Esophagus mucosa (tissue), 1 donor: Measurements from ENCODE around the gene TGFB1. TPM values are rescaled to one million over a fixed set of nuclear protein-coding genes. Genes with fewer than 3 reads are reported as not detected.
"Not testable (repeated sequence)": the region's sequence is repeated elsewhere in the genome, so short reads cannot be mapped to it uniquely, and the experiment has no call there.

Experiments
- ATAC-seq: fragments of 200-7000 bp; cut with Tn5 transposase; one replicate; pipeline ENCODE4 v1.9.1; 2020
- total RNA-seq: library from RNA; stranded (reverse); gene quantifications from one replicate; pipeline ENCODE4 v1.2.4, GENCODE V29; 2023
- donor health status: DM: yes; HTN: yes; CAD: no.

TGFB1 gene
- total RNA-seq = 53.8 TPM

DNA sequence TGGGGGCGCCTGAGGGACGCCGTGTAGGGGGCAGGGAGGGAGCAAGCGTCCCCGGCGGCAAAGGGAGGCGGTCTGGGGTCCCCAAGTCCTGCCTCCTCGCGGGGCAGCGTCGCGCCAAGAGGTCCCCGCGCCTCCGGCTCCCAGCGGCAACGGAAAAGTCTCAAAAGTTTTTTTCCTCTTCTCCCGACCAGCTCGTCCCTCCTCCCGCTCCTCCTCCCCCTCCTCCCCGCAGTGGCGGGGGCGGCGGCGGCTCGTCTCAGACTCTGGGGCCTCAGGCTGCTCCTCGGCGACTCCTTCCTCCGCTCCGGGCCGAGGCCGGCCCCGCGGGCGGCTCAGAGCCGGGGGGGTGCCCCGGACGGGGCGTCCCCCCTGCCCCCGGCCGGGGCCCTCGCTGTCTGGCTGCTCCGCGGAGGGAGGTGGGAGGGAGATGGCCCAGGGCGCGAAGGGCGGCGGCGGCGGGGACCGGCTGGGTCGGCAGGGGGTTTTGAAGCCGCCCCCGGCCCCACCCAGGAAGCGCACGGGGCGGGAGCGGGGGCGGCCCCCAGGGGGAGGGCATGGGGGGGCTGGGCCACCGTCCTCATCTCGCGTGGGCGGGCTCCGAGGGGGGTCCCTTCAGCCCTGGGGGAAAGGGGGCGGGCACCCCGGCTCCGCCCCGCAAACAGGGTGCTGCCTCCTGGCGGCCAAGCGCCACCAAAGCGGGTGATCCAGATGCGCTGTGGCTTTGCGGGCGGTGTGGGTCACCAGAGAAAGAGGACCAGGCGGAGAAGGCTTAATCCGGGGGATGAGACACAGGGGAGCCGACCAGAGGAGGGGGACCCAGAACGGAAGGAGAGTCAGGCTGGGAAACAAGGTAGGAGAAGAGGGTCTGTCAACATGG is at the start of gene TGFB1:
Gene TGFB1 (minus strand): TSS at position 457 of the 877 bp plus-strand sequence. CDS start 878 bp downstream, outside the sequence.
- ATAC-seq = peak; percentile 76

DNA sequence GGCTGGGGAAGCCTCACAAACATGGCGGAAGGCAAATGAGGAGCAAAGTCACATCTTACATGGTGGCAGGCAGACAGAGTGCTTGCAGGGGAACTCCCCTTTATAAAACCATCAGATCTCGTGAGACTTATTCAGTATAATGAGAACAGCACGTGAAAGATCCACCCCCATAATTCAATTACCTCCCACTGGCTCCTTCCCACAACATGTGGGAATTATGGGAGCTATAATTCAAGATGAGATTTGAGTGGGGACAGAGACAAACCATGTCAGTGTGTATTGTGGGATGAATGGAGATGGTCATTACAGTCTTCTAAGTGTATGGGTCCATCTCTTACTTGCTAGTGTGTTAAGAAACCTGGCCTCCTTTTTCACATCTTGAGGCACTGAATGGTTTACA is 48.3 kb upstream of the TGFB1 start:
- no peak for ATAC-seq

DNA sequence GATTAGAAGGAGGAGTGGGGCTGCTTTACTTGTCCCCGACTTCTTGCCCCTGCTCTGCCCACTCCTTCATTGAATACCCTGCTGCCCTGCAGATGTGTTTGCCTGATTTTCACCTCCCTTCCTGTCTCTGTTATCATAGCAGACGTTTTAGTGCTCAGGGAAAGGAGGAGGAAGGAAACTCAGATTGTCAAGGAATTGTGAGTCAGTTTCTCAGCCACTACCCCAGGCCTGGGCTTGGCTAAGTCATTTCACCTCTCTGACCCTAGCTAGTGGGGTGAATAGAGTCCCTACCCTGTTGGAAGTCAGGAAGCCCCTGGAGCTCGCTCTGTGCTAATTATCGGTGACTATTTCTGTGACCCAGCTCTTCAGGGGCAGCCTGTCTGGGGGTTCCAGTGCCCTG is 47.8 kb upstream of the TGFB1 start:
- peak; percentile 2 for ATAC-seq

DNA sequence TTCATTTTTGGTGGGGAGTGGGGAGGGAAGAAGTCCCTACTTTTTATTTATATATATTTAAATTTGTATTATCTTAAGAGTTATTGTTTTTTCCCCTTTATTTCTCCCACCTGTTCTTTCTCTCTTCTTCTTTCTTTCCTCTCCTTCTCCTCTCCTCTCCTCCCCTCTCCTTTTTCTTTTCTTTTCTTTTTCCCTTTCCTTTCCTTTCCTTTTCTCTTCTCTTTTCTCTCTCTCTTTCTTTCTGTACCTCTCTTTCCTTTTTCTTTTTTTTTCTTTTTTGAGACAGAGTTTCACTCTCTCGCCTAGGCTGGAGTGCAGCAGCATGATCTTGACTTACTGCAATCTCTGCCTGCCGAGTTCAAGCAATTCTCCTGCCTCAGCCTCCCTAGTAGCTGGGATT is 45.8 kb upstream of the TGFB1 start:
- no peak for ATAC-seq

DNA sequence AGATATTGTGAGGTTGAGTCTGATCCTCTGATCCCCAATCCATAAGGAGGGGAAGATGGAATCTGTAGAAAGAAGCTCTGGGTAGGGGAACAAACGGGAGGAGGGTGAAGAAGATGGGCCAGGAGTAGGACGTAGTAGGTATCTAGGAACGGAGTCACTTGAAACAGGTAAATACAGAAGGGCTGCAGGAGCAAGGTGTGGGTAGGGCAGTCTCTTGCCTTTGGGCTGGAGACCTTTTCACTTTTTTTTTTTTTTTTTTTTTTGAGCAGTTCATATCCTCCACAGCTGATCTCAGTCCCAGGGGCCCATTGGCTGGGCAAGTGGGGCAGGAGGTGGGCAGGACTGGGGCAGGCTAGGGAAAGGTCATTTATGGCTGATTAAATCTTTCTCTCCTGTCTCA is 45.4 kb upstream of the TGFB1 start:
- ATAC-seq = peak; percentile 1

- ATAC-seq = no peak
Observed at GRCh38 chr19:41398598-41398997, 44.9 kb upstream of the TGFB1 start.

DNA sequence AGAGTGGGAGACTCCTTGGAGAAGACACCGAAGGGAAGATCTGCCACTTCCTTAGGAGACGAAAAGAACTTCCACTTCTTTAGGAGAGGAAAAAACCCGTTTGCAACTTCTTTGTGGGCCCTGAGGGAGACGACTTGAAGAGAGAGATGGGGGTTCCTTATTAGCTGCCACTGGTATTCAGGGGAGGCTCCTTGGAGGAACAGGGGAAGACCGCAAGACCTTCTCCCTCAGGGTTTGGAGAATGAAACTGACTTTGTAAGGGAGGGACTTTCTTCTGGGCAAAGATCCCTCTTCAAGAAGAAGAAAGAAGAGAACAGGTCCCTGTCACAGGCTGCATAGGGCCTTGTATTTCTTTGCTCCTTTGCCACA is 44.3 kb upstream of the TGFB1 start:
- no peak for ATAC-seq

DNA sequence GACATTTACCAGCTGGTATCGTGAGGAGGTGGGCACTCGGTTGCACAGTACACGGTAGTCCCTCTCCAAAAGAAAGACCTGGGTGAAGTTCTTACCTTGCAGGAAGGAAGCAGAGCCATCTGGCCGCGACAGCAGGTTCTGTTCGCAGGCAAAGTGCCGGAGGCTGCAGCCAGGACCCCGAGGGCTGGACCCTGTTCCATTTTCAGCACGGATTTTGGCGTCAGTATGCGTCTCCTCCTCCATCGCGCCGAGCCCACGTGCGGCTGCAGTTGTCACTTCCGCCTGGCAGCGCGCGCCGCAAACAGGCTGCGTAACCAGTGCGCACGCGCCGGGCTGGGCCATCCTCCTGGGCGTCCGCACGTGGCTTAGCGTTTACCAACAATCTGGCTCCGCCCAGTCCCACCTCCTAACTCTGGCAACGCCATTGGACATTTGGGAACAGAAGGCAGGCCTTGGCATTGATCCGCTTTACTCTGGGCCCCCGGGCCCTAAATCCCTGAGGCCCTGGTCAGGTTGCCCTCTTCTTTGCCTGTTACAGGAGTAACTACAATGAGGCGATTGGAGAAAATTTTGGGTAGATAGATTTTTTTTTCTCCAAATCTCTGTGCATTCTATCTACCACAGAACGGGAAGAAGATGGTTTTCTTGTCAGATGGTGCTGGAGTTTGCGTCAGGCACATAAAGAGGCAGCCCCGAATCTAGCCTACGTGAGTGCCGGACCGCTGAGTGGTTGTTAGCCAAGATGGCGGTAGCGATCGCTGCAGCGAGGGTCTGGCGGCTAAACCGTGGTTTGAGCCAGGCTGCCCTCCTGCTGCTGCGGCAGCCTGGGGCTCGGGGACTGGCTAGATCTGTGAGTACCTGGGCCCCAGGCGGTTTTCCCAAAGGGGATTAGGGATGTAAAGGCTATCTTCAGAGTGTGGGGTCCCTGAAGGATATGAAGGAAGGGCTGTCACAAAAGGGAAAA is 43.6 kb upstream of the TGFB1 start, which contains the start of the genes BCKDHA and EXOSC5:
Gene BCKDHA (plus strand): TSS at position 733 of the 964 bp plus-strand sequence. CDS start 10 bp downstream, at position 743.
Gene EXOSC5 (minus strand): TSS at position 274 of the 964 bp plus-strand sequence. CDS start 31 bp downstream, at position 243.
- ATAC-seq = peak; percentile 97

GRCh38 chr19:41395355-41395754 is 41.6 kb upstream of the TGFB1 start:
- ATAC-seq = no peak

GRCh38 chr19:41392775-41393174 is 39.1 kb upstream of the TGFB1 start:
- no peak for ATAC-seq

DNA sequence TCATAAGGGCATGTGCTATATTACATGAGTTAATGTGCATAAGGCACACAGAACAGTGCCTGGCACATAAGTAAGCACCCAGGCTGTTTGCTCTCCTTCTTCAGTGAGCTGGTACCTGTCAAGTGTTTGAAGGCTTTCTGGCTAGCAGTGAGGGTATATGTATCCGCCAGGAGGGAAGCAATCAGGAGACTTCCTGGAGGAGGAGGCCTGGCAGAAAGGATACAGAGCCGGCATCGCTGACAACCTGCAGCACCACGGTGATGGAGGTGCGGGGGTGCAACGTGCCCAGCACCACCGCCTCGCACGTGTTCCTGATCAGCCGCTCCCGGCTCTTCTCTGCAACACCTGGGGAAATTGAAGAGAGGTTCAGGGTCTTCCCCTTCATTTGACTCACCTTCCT is 37.9 kb upstream of the TGFB1 start:
- ATAC-seq = no peak

- peak; percentile 74 for ATAC-seq
Observed at GRCh38 chr19:41386442-41386841, 32.7 kb upstream of the TGFB1 start.

DNA sequence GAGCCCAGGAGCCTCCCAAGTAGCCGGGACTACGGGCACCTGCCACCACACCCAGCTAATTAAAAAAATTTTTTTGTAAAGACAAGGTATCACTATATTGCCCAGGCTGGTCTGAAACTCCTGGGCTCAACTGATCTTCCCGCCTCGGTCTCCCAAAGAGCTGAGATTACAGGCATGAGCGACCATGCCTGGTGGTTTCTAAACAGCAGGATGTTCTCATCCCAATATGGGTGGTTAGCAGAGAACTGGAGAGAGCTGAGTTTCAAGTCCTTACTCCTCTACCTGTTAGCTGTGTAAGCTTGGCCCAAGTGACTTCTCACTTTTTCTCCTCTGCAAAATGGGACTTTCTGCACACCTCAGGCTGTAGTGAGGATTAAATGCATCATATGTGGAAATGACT is 30.6 kb upstream of the TGFB1 start:
- ATAC-seq = no peak

DNA sequence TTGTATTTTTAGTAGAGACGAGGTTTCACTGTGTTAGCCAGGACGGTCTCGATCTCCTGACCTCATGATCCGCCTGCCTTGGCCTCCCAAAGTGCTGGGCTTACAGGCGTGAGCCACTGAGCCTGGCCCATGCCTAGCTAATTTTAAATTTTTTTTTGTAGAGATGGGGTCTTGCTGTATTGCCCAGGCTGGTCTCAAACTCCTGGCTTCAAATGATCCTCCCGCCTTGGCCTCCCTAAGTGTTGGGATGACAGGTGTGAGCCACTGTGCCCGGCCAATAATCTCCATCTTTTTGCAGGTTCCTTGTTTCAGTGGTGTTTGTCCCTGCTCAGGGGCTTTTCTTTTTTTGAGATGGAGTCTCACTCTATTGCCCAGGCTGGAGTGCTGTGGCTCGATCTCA is 27.8 kb upstream of the TGFB1 start:
- ATAC-seq = not testable (repeated sequence)

- ATAC-seq = no peak
Observed at GRCh38 chr19:41377977-41378709, 24.4 kb upstream of the TGFB1 start.

GRCh38 chr19:41376998-41377365 is 23.3 kb upstream of the TGFB1 start:
- peak; percentile 68 for ATAC-seq

DNA sequence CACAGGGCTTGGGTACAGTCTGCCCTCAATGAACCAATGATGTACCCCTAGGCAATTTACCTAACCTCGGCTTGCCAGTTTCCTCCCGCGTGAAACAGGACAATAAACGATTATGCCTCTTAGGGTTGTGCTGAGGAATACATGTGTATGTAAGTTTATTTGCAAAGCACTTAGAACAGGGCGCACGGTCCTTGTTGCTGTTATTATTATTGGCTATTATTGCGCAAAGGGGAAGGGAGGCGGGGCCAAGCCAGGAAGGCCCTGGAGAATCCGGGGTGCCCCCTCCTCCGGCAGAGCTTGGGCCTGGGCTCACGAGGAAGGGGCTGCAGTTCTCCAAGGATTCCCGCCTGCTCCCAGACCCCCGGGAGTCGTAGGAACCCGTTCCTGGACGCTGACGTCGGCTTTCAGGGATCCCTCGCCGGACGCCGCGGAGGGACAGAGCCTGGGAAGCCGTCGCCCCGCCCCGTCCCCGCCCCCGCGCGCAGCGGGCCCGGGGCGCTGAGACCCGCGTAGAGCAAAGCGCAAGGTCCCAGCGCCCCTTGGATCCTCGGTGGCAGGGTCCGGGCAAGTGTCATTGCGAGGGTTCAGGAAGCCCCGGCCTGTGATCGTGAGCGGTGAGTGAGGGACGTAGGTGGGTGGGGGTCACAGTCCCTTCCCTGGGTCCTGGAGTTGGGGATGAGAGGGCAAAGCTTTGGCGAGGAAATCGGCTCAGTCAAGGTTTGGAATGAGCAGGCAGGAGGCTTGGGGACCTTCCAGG is 22.7 kb upstream of the TGFB1 start, which contains the start of gene TMEM91:
Gene TMEM91 (plus strand): TSS at position 293 of the 757 bp plus-strand sequence. CDS start 1,777 bp downstream, outside the sequence.
- peak; percentile 21 for ATAC-seq

DNA sequence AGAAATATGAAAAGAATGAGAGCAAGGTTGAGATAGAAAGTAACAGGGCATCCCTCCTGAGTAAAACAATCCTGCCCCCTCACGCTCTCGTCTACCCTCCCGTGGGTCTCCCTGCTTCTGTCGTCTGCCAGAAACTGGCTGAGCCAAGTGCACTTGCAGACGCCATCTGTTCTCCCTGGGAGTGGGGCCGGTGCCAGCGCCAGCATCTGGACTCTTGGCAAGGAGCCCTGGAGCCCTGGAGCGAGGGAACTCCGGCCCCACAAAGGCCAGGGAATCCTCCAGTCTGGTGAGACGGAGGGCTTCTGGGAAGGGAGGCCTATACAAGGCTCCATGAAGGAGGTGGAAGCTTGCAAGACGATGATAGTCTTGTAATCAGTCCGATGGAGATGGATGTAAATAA is 20.3 kb upstream of the TGFB1 start:
- ATAC-seq = no peak

GRCh38 chr19:41372501-41372900 is 18.8 kb upstream of the TGFB1 start:
- ATAC-seq = no peak

- no peak for ATAC-seq
Observed at GRCh38 chr19:41371541-41371940, 17.8 kb upstream of the TGFB1 start.

DNA sequence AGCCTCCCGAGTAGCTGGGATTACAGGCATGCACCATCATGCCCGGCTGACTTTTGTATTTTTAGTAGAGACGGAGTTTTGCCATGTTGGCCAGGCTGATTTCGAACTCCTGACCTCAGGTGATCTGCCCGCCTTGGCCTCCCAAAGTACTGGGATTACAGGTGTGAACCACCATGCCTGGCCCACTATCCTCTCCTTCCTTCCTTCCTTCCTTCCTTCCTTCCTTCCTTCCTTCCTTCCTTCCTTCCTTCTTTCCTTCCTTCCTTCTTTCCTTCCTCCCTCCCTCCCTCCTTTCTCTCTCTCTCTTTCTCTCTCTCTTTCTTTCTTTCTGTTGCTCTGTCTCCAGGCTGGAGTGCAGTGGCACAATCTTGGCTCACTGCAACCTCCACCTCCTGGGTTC is 17.4 kb upstream of the TGFB1 start:
- not testable (repeated sequence) for ATAC-seq

- no peak for ATAC-seq
Observed at GRCh38 chr19:41369769-41370168, 16.0 kb upstream of the TGFB1 start.
